Endodermal cell (in vitro differentiated cells): ENCODE measurements around the gene MYF6. TPM values are rescaled to one million over a fixed set of nuclear protein-coding genes. Genes with fewer than 3 reads are reported as not detected.

Experiments
- DNase-seq: peaks from one replicate; pipeline ENCODE4 v3.0.0-alpha.2; 2017
- H3K27ac ChIP-seq: 2 replicates; pipeline ENCODE4 v1.5.1; 2013; ENCODE audit warnings: mild to moderate bottlenecking, low read depth, low read length, moderate library complexity
- H3K27me3 ChIP-seq: 2 replicates; pipeline ENCODE4 v1.6.1; 2013; ENCODE audit warnings: mild to moderate bottlenecking, low read length, moderate library complexity; ENCODE audit not compliant: insufficient read depth, control insufficient read depth, poor library complexity, severe bottlenecking
- H3K36me3 ChIP-seq: 2 replicates; pipeline ENCODE4 v1.7.0; 2013; ENCODE audit warnings: mild to moderate bottlenecking, low read length, moderate library complexity; ENCODE audit not compliant: control insufficient read depth, insufficient read depth
- H3K4me1 ChIP-seq: one replicate; pipeline ENCODE4 v1.7.0; 2013; ENCODE audit warnings: low read length; ENCODE audit not compliant: control insufficient read depth, insufficient read depth
- H3K4me3 ChIP-seq: 2 replicates; pipeline ENCODE4 v1.5.1; 2013; ENCODE audit warnings: mild to moderate bottlenecking, low read length, moderate library complexity
- H3K9ac ChIP-seq: 2 replicates; pipeline ENCODE4 v1.6.1; 2013; ENCODE audit warnings: mild to moderate bottlenecking, low read length, moderate library complexity; ENCODE audit not compliant: poor library complexity, severe bottlenecking; ENCODE audit errors: extremely low read depth
- H3K9me3 ChIP-seq: 2 replicates; pipeline ENCODE4 v1.6.1; 2013; ENCODE audit warnings: mild to moderate bottlenecking, low read length, moderate library complexity; ENCODE audit not compliant: control insufficient read depth
- H3K27ac Mint-ChIP-seq: 2 replicates; pipeline ENCODE4 v1.8.0; 2020; ENCODE audit warnings: mixed read lengths
- H3K27me3 Mint-ChIP-seq: 2 replicates; pipeline ENCODE4 v1.8.0; 2021; ENCODE audit warnings: mild to moderate bottlenecking, mixed read lengths; ENCODE audit not compliant: insufficient read depth
- H3K36me3 Mint-ChIP-seq: 2 replicates; pipeline ENCODE4 v1.8.0; 2020; ENCODE audit warnings: low read depth, mixed read lengths
- H3K4me1 Mint-ChIP-seq: 2 replicates; pipeline ENCODE4 v1.8.0; 2020; ENCODE audit warnings: mixed read lengths
- H3K4me3 Mint-ChIP-seq: 2 replicates; pipeline ENCODE4 v1.8.0; 2020; ENCODE audit warnings: mild to moderate bottlenecking, moderate library complexity, mixed read lengths
- H3K9me3 Mint-ChIP-seq: 2 replicates; pipeline ENCODE4 v1.8.0; 2020; ENCODE audit warnings: mild to moderate bottlenecking, mixed read lengths
- WGBS, 2 experiments: methylation state at CpG; one replicate each; pipeline versions ENCODE4 v1.1.5 to v1.1.7; 2013; ENCODE audit warnings: missing lambda C conversion rate in 2 of 2, mixed read lengths in 1 of 2; ENCODE audit not compliant: insufficient coverage in 1 of 2, insufficient read length in 1 of 2; 5-methylcytosine and 5-hydroxymethylcytosine counted together
- total RNA-seq, 2 donors: library from RNA; stranded (reverse); fragmentation: NEBNext Ultra II Directional in 1 of 2; extraction: Animal tissue kit (Norgen Biotek cat#: 25700) in 1 of 2; gene quantifications; 2 replicates in 1 of 2; 3 replicates in 1 of 2; pipeline ENCODE4 v1.2.1, GENCODE V29; 2021
- TF ChIP-seq, protein P1 (sequence below): fragments of 200-600 bp; sonication (generic); conservative IDR thresholded peaks from 2 replicates; pipeline ENCODE4 v1.5.0; 2021; ENCODE audit warnings: antibody characterized with exemption, mild to moderate bottlenecking

The MYF6 gene
- total RNA-seq, 2 donors from 2014 or later, result 0.38 TPM; not detected in 1

DNA sequence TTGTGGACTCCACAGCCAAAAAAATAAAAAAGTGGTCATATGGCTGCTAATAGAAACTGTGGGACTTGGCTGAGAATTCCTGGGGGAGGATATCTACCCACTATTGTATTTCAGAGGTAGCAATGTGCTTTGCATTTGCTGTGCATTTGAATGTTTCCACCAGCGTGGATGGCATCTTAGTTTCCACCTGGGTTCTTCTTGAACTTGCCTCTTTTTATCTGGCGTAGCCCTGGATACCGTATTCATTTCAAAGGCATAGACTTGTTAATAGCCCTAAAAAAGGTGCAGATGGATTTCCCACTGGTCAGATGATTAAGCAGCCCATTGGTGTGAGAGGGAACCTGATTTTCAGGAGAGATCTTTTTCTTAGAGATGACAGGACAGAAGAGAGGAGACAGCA is 7.4 kb downstream of the MYF6 start:
- Mint-ChIP-seq H3K27ac (no peak overlapping the region), H3K4me1 (peaks cover 48% of the 10 kb centered on the region), H3K36me3 (no peaks in the 10 kb centered on the region), H3K4me3 (no peak overlapping the region), H3K27me3 (peaks cover 47% of the 10 kb centered on the region), H3K9me3 (no peaks in the 10 kb centered on the region)
- Histone ChIP-seq H3K4me3 (no peak overlapping the region), H3K27ac (no peak overlapping the region), H3K9ac (no peak overlapping the region), H3K27me3 (peaks cover 28% of the 10 kb centered on the region), H3K9me3 (no peaks in the 10 kb centered on the region), H3K36me3 (no peaks in the 10 kb centered on the region), H3K4me1 (peaks cover 9% of the 10 kb centered on the region)
- 38 to 45% methylated on average over 3 of the region's 3 CpGs for WGBS, 2 experiments
- DNase-seq, result peak; percentile 78
- TF ChIP-seq, protein P1, sequence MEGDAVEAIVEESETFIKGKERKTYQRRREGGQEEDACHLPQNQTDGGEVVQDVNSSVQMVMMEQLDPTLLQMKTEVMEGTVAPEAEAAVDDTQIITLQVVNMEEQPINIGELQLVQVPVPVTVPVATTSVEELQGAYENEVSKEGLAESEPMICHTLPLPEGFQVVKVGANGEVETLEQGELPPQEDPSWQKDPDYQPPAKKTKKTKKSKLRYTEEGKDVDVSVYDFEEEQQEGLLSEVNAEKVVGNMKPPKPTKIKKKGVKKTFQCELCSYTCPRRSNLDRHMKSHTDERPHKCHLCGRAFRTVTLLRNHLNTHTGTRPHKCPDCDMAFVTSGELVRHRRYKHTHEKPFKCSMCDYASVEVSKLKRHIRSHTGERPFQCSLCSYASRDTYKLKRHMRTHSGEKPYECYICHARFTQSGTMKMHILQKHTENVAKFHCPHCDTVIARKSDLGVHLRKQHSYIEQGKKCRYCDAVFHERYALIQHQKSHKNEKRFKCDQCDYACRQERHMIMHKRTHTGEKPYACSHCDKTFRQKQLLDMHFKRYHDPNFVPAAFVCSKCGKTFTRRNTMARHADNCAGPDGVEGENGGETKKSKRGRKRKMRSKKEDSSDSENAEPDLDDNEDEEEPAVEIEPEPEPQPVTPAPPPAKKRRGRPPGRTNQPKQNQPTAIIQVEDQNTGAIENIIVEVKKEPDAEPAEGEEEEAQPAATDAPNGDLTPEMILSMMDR, result no peak

DNA sequence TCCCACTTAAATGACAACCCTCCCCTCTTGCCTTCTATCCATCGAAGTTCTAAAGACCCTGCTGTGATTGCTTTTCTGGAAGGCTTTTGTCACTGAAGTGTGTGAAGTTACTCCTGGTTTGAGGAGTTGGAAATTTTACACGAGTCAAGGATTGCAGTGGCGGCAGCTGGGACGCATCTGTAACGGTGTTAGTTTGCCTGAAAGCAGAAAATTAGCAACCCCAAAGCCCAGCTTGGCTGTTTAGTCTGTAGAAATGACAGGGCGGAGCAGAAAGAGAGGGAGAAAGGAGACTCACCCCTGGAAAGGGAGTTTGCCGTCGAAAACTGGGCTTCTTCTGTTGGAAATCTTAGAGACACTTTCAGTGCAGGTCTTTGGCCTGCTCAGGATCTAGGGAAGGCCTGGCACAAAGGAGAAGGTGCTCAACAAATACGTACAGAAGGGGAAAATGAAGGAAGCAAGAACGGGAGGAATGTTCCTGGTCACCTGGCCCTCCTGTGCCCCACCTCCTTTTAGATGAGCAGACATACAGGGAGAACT is 8.3 kb downstream of the MYF6 start:
- H3K36me3 ChIP-seq, result no peaks in the 10 kb centered on the region
- H3K4me1 Mint-ChIP-seq, result peaks cover 42% of the 10 kb centered on the region
- H3K9me3 Mint-ChIP-seq, result no peaks in the 10 kb centered on the region
- no peak overlapping the region for H3K4me3 Mint-ChIP-seq
- H3K4me1 ChIP-seq, result peaks cover 9% of the 10 kb centered on the region
- no peak overlapping the region for H3K27ac ChIP-seq
- peaks cover 39% of the 10 kb centered on the region for H3K27me3 Mint-ChIP-seq
- H3K4me3 ChIP-seq, result no peak overlapping the region
- H3K36me3 Mint-ChIP-seq, result no peaks in the 10 kb centered on the region
- TF ChIP-seq, protein P1, result no peak
- no peak overlapping the region for H3K27ac Mint-ChIP-seq
- peaks cover 19% of the 10 kb centered on the region for H3K27me3 ChIP-seq
- no peak overlapping the region for H3K9ac ChIP-seq
- peak; percentile 65 for DNase-seq
- WGBS, 2 experiments, result 46 to 52% methylated on average over 6 to 10 of the region's 10 CpGs
- no peaks in the 10 kb centered on the region for H3K9me3 ChIP-seq

DNA sequence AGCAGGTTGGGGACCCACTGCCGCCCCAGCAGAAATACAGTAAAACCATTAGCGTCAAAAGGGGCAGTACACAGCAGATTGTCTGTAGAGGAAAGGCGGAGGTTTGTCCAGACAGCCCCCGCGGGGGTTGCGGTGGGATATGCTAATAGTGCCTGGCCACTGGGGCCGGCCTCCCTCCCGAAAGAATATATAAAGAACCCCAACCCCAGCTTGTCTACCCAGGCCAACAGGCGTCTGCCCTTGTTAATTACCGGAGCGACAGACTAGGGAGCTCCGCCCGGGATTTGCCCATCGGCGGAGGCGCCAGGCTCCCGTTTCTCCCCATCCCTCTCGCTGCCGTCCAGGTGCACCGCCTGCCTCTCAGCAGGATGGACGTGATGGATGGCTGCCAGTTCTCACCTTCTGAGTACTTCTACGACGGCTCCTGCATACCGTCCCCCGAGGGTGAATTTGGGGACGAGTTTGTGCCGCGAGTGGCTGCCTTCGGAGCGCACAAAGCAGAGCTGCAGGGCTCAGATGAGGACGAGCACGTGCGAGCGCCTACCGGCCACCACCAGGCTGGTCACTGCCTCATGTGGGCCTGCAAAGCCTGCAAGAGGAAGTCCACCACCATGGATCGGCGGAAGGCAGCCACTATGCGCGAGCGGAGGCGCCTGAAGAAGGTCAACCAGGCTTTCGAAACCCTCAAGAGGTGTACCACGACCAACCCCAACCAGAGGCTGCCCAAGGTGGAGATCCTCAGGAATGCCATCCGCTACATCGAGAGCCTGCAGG is 9.4 kb downstream of the MYF6 start, which contains the start of gene MYF5:
TSS of gene MYF5 (plus strand) at position 217 of the 774 bp plus-strand sequence. CDS start at position 369, 152 bp downstream.
- Mint-ChIP-seq H3K9me3 (no peaks in the 10 kb centered on the region), H3K4me3 (no peak within 1 kb of the TSS), H3K27ac (no peak within 1 kb of the TSS), H3K27me3 (peaks cover 39% of the 10 kb centered on the region), H3K36me3 (no peaks in the 10 kb centered on the region), H3K4me1 (peaks cover 39% of the 10 kb centered on the region)
- peak; percentile 63 for DNase-seq
- TF ChIP-seq, protein P1, result no peak
- H3K4me1 ChIP-seq, result peaks cover 9% of the 10 kb centered on the region
- 94 to 96% methylated on average over 34 to 45 of the region's 45 CpGs for WGBS, 2 experiments
- H3K27ac ChIP-seq, result no peak within 1 kb of the TSS
- H3K4me3 ChIP-seq, result no peak within 1 kb of the TSS
- no peaks in the 10 kb centered on the region for H3K36me3 ChIP-seq
- H3K9ac ChIP-seq, result no peak within 1 kb of the TSS
- peaks cover 11% of the 10 kb centered on the region for H3K27me3 ChIP-seq
- H3K9me3 ChIP-seq, result no peaks in the 10 kb centered on the region
